GM23338 (cell line): Measurements from ENCODE around the gene IDS. TPM values are rescaled to one million over a fixed set of nuclear protein-coding genes. Genes with fewer than 3 reads are reported as not detected.

Experiments used
- ATAC-seq: fragments of 200-7000 bp; cut with Tn5 transposase; 3 replicates; pipeline ENCODE4 v1.9.1; 2020
- DNase-seq: peaks from one replicate; pipeline ENCODE4 v3.0.0-alpha.2; 2015; ENCODE audit warnings: low spot score
- H2AFZ ChIP-seq: fragments of 200-600 bp; sonication (generic); 2 replicates; pipeline ENCODE4 v1.8.0; 2016; ENCODE audit warnings: antibody characterized with exemption, mild to moderate bottlenecking, moderate library complexity
- H3F3A ChIP-seq: fragments of 200-600 bp; sonication (generic); replicated peaks from 2 replicates; pipeline ENCODE4 v1.8.0; 2017; ENCODE audit warnings: antibody characterized with exemption, mixed run types, low read depth
- H3K27ac ChIP-seq: fragments of 200-600 bp; sonication (generic); 2 replicates; pipeline ENCODE4 v1.6.1; 2016; ENCODE audit warnings: low read depth
- H3K27me3 ChIP-seq: fragments of 200-600 bp; sonication (generic); 2 replicates; pipeline ENCODE4 v1.8.0; 2016; ENCODE audit warnings: mild to moderate bottlenecking, mixed run types, moderate library complexity; ENCODE audit not compliant: insufficient read depth
- H3K36me3 ChIP-seq: fragments of 200-600 bp; sonication (generic); 2 replicates; pipeline ENCODE4 v1.8.0; 2016; ENCODE audit warnings: mild to moderate bottlenecking; ENCODE audit not compliant: insufficient read depth
- H3K4me1 ChIP-seq: fragments of 200-600 bp; sonication (generic); 2 replicates; pipeline ENCODE4 v1.8.0; 2016; ENCODE audit warnings: mild to moderate bottlenecking, moderate library complexity; ENCODE audit not compliant: insufficient read depth
- H3K4me2 ChIP-seq: fragments of 200-600 bp; sonication (generic); 2 replicates; pipeline ENCODE4 v1.7.1; 2017; ENCODE audit warnings: mixed run types
- H3K4me3 ChIP-seq: fragments of 200-600 bp; sonication (generic); 2 replicates; pipeline ENCODE4 v1.6.1; 2016; ENCODE audit warnings: mixed run types
- H3K79me2 ChIP-seq: fragments of 200-600 bp; sonication (generic); replicated peaks from 2 replicates; pipeline ENCODE4 v1.8.0; 2017; ENCODE audit warnings: mild to moderate bottlenecking; ENCODE audit not compliant: insufficient read depth
- H3K9me2 ChIP-seq: fragments of 200-600 bp; sonication (generic); 2 replicates; pipeline ENCODE4 v1.8.0; 2017; ENCODE audit not compliant: insufficient read depth
- H4K20me1 ChIP-seq: fragments of 200-600 bp; sonication (generic); replicated peaks from 2 replicates; pipeline ENCODE4 v1.8.0; 2017; ENCODE audit warnings: mild to moderate bottlenecking; ENCODE audit not compliant: insufficient read depth
- H3K27ac Mint-ChIP-seq: 2 replicates; pipeline ENCODE4 v1.8.0; 2020; ENCODE audit warnings: inconsistent platforms, mild to moderate bottlenecking, moderate library complexity, mixed read lengths
- H3K27me3 Mint-ChIP-seq: 3 replicates; pipeline ENCODE4 v1.8.0; 2022; ENCODE audit warnings: low read depth, mild to moderate bottlenecking, moderate library complexity, mixed read lengths, inconsistent platforms; ENCODE audit not compliant: insufficient read depth, poor library complexity
- H3K36me3 Mint-ChIP-seq: 3 replicates; pipeline ENCODE4 v1.8.0; 2021; ENCODE audit warnings: low read depth, mild to moderate bottlenecking, inconsistent platforms, moderate library complexity, mixed read lengths
- H3K4me1 Mint-ChIP-seq: 3 replicates; pipeline ENCODE4 v1.8.0; 2020; ENCODE audit warnings: mild to moderate bottlenecking, inconsistent platforms, mixed read lengths
- H3K4me3 Mint-ChIP-seq: 3 replicates; pipeline ENCODE4 v1.8.0; 2021; ENCODE audit warnings: moderate library complexity, mild to moderate bottlenecking, inconsistent platforms, mixed read lengths
- H3K9me3 Mint-ChIP-seq: 3 replicates; pipeline ENCODE4 v1.8.0; 2020; ENCODE audit warnings: moderate library complexity, mild to moderate bottlenecking, inconsistent platforms, mixed read lengths
- CREB1 ChIP-seq: fragments of 250-450 bp; sonication (Bioruptor Pico); IDR thresholded peaks from 2 replicates; pipeline ENCODE4 v1.5.0; 2020; ENCODE audit warnings: low read depth, mild to moderate bottlenecking, moderate library complexity
- CTCF ChIP-seq, 2 experiments: fragments of 200-600 bp in 1 of 2; sonication (generic) in 1 of 2; conservative IDR thresholded peaks; 2 replicates each; pipeline versions ENCODE4 v1.5.1 to v1.6.1; 2016 to 2017; ENCODE audit warnings: antibody characterized with exemption in 2 of 2, low read depth in 2 of 2, mild to moderate bottlenecking in 2 of 2, moderate library complexity in 1 of 2
- ETS1 ChIP-seq: IDR thresholded peaks from 2 replicates; pipeline ENCODE4 v1.6.1; 2016; ENCODE audit warnings: antibody characterized with exemption
- EZH2 ChIP-seq: fragments of 200-600 bp; sonication (generic); IDR thresholded peaks from one replicate; pipeline ENCODE4 v1.8.0; 2017; ENCODE audit warnings: antibody characterized with exemption, mild to moderate bottlenecking, low read depth; ENCODE audit not compliant: unreplicated experiment
- EZH2phosphoT487 ChIP-seq: fragments of 200-600 bp; sonication (generic); IDR thresholded peaks from one replicate; pipeline ENCODE4 v1.8.1; 2018; ENCODE audit warnings: antibody characterized with exemption; ENCODE audit not compliant: unreplicated experiment
- JUNB ChIP-seq: IDR thresholded peaks from one replicate; pipeline ENCODE4 v1.6.1; 2016; ENCODE audit warnings: antibody characterized with exemption; ENCODE audit not compliant: unreplicated experiment
- NANOG ChIP-seq: IDR thresholded peaks from 2 replicates; pipeline ENCODE4 v1.6.1; 2016; ENCODE audit warnings: antibody characterized with exemption, borderline replicate concordance
- POLR2AphosphoS5 ChIP-seq: IDR thresholded peaks from 2 replicates; pipeline ENCODE4 v1.6.1; 2016; ENCODE audit warnings: antibody characterized with exemption, low read depth
- STAT1 ChIP-seq: IDR thresholded peaks from one replicate; pipeline ENCODE4 v1.6.1; 2016; ENCODE audit warnings: antibody characterized with exemption; ENCODE audit not compliant: unreplicated experiment
- ZNF114 ChIP-seq: fragments of 250-450 bp; sonication (Bioruptor Pico); IDR thresholded peaks from 2 replicates; pipeline ENCODE4 v1.5.0; 2020; ENCODE audit warnings: mild to moderate bottlenecking, moderate library complexity
- ZNF331 ChIP-seq: fragments of 250-450 bp; sonication (Bioruptor Pico); IDR thresholded peaks from 2 replicates; pipeline ENCODE4 v1.5.0; 2020; ENCODE audit warnings: low read depth, mild to moderate bottlenecking, moderate library complexity
- polyA plus RNA-seq: library from polyadenylated mRNA; unstranded; fragments of >200 nt; fragmentation: Nextera tagmentation; extraction: Ambion mirVana; gene quantifications from 2 replicates; pipeline ENCODE4 v1.2.1, GENCODE V29; 2016
- total RNA-seq: library from RNA; depleted of rRNA; stranded (reverse); fragments of >200 nt; shearing (Covaris generic); gene quantifications from 2 replicates; pipeline ENCODE4 v1.2.3, GENCODE V29; 2014
- TF ChIP-seq, protein P1 (sequence below): fragments of 250-450 bp; sonication (Bioruptor Pico); IDR thresholded peaks from 2 replicates; pipeline ENCODE4 v1.5.0; 2020; ENCODE audit warnings: mild to moderate bottlenecking, moderate library complexity
- TF ChIP-seq, protein P2 (sequence below): IDR thresholded peaks from one replicate; pipeline ENCODE4 v1.6.1; 2018; ENCODE audit warnings: antibody characterized with exemption; ENCODE audit not compliant: unreplicated experiment

IDS gene
- total and polyA plus RNA-seq, 2 experiments from 2014 or later: 8.2 to 12.3 TPM

- Histone ChIP-seq H3K79me2 (no peaks in the 10 kb centered on the region), H3K4me2 (no peak overlapping the region), H3F3A (no peaks in the 10 kb centered on the region), H3K27me3 (no peaks in the 10 kb centered on the region), H4K20me1 (no peaks in the 10 kb centered on the region), H3K27ac (no peak overlapping the region), H3K36me3 (no peaks in the 10 kb centered on the region; the same call in 1 of the 2 replicates), H3K4me1 (no peaks in the 10 kb centered on the region), H3K4me3 (no peak overlapping the region), H3K9me2 (no peaks in the 10 kb centered on the region), H2AFZ (no peak overlapping the region)
- DNase-seq (no peak), ATAC-seq (no peak)
- peaks cover 3% of the 10 kb centered on the region for H3K27me3 Mint-ChIP-seq
- no peak overlapping the region for H3K4me3 Mint-ChIP-seq
- H3K4me1 Mint-ChIP-seq: no peaks in the 10 kb centered on the region
- no peak for TF ChIP-seq EZH2phosphoT487
- TF ChIP-seq ZNF114: no peak
- no peak for TF ChIP-seq NANOG
- no peak for TF ChIP-seq POLR2AphosphoS5
- TF ChIP-seq CTCF (conservative IDR thresholded peaks at IDR 0.05; ENCODE audit: low read depth in 2 of 2): no peak
- TF ChIP-seq ETS1: no peak
- no peak for TF ChIP-seq CREB1 (CRISPR knock-in tag)
- TF ChIP-seq STAT1: no peak
- TF ChIP-seq ZNF331 (CRISPR knock-in tag): no peak
- no peak for TF ChIP-seq JUNB
- TF ChIP-seq, protein P1, sequence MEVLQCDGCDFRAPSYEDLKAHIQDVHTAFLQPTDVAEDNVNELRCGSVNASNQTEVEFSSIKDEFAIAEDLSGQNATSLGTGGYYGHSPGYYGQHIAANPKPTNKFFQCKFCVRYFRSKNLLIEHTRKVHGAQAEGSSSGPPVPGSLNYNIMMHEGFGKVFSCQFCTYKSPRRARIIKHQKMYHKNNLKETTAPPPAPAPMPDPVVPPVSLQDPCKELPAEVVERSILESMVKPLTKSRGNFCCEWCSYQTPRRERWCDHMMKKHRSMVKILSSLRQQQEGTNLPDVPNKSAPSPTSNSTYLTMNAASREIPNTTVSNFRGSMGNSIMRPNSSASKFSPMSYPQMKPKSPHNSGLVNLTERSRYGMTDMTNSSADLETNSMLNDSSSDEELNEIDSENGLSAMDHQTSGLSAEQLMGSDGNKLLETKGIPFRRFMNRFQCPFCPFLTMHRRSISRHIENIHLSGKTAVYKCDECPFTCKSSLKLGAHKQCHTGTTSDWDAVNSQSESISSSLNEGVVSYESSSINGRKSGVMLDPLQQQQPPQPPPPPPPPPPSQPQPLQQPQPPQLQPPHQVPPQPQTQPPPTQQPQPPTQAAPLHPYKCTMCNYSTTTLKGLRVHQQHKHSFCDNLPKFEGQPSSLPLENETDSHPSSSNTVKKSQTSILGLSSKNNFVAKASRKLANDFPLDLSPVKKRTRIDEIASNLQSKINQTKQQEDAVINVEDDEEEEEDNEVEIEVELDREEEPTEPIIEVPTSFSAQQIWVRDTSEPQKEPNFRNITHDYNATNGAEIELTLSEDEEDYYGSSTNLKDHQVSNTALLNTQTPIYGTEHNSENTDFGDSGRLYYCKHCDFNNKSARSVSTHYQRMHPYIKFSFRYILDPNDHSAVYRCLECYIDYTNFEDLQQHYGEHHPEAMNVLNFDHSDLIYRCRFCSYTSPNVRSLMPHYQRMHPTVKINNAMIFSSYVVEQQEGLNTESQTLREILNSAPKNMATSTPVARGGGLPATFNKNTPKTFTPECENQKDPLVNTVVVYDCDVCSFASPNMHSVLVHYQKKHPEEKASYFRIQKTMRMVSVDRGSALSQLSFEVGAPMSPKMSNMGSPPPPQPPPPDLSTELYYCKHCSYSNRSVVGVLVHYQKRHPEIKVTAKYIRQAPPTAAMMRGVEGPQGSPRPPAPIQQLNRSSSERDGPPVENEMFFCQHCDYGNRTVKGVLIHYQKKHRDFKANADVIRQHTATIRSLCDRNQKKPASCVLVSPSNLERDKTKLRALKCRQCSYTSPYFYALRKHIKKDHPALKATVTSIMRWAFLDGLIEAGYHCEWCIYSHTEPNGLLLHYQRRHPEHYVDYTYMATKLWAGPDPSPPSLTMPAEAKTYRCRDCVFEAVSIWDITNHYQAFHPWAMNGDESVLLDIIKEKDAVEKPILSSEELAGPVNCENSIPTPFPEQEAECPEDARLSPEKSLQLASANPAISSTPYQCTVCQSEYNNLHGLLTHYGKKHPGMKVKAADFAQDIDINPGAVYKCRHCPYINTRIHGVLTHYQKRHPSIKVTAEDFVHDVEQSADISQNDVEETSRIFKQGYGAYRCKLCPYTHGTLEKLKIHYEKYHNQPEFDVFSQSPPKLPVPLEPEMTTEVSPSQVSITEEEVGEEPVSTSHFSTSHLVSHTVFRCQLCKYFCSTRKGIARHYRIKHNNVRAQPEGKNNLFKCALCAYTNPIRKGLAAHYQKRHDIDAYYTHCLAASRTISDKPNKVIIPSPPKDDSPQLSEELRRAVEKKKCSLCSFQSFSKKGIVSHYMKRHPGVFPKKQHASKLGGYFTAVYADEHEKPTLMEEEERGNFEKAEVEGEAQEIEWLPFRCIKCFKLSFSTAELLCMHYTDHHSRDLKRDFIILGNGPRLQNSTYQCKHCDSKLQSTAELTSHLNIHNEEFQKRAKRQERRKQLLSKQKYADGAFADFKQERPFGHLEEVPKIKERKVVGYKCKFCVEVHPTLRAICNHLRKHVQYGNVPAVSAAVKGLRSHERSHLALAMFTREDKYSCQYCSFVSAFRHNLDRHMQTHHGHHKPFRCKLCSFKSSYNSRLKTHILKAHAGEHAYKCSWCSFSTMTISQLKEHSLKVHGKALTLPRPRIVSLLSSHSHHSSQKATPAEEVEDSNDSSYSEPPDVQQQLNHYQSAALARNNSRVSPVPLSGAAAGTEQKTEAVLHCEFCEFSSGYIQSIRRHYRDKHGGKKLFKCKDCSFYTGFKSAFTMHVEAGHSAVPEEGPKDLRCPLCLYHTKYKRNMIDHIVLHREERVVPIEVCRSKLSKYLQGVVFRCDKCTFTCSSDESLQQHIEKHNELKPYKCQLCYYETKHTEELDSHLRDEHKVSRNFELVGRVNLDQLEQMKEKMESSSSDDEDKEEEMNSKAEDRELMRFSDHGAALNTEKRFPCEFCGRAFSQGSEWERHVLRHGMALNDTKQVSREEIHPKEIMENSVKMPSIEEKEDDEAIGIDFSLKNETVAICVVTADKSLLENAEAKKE (CRISPR knock-in tag): no peak
- TF ChIP-seq, protein P2, sequence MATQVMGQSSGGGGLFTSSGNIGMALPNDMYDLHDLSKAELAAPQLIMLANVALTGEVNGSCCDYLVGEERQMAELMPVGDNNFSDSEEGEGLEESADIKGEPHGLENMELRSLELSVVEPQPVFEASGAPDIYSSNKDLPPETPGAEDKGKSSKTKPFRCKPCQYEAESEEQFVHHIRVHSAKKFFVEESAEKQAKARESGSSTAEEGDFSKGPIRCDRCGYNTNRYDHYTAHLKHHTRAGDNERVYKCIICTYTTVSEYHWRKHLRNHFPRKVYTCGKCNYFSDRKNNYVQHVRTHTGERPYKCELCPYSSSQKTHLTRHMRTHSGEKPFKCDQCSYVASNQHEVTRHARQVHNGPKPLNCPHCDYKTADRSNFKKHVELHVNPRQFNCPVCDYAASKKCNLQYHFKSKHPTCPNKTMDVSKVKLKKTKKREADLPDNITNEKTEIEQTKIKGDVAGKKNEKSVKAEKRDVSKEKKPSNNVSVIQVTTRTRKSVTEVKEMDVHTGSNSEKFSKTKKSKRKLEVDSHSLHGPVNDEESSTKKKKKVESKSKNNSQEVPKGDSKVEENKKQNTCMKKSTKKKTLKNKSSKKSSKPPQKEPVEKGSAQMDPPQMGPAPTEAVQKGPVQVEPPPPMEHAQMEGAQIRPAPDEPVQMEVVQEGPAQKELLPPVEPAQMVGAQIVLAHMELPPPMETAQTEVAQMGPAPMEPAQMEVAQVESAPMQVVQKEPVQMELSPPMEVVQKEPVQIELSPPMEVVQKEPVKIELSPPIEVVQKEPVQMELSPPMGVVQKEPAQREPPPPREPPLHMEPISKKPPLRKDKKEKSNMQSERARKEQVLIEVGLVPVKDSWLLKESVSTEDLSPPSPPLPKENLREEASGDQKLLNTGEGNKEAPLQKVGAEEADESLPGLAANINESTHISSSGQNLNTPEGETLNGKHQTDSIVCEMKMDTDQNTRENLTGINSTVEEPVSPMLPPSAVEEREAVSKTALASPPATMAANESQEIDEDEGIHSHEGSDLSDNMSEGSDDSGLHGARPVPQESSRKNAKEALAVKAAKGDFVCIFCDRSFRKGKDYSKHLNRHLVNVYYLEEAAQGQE: no peak
- TF ChIP-seq EZH2: no peak
- no peaks in the 10 kb centered on the region for H3K9me3 Mint-ChIP-seq
- H3K36me3 Mint-ChIP-seq: peaks cover 28% of the 10 kb centered on the region; the same call in 2 of the 3 replicates
- H3K27ac Mint-ChIP-seq: no peak overlapping the region
Observed at GRCh38 chrX:149497054-149497453, 8.1 kb downstream of the IDS start.
